NCI-H69 (cell line): ENCODE data around the gene TMED1.
"Not testable (repeated sequence)": the region's sequence is repeated elsewhere in the genome, so short reads cannot be mapped to it uniquely, and the experiment has no call there.

ENCODE experiments used
- DNase-seq: peaks from one replicate; lab custom pipeline; 2025; lab: John Stamatoyannopoulos, UW

Gene TMED1

GRCh38 chr19:10862561-10863106, 26.6 kb upstream of the TMED1 start:
- no peak for DNase-seq

- DNase-seq, result peak; percentile 59
Observed at GRCh38 chr19:10861103-10861651, 25.2 kb upstream of the TMED1 start.

GRCh38 chr19:10858204-10858828, 22.3 kb upstream of the TMED1 start:
- DNase-seq, result peak; percentile 44

GRCh38 chr19:10856899-10857298, 20.9 kb upstream of the TMED1 start:
- DNase-seq, result not testable (repeated sequence)

- peak; percentile 42 for DNase-seq
Observed at GRCh38 chr19:10855879-10856522, 20.0 kb upstream of the TMED1 start.

GRCh38 chr19:10854350-10855089, 18.5 kb upstream of the TMED1 start:
- no peak for DNase-seq

GRCh38 chr19:10852941-10853340, 16.9 kb upstream of the TMED1 start:
- DNase-seq, result no peak

GRCh38 chr19:10852098-10852800, 16.2 kb upstream of the TMED1 start:
- no peak for DNase-seq

GRCh38 chr19:10850631-10851030, 14.6 kb upstream of the TMED1 start:
- no peak for DNase-seq

GRCh38 chr19:10848230-10848856, 12.3 kb upstream of the TMED1 start, which contains the start of gene C19orf38:
C19orf38 (plus strand) TSS chr19:10848415; CDS start chr19:10848509, 94 bp downstream.
- DNase-seq, result no peak

GRCh38 chr19:10846500-10847202, 10.6 kb upstream of the TMED1 start:
- no peak for DNase-seq

- no peak for DNase-seq
Observed at GRCh38 chr19:10842788-10843187, 6.8 kb upstream of the TMED1 start.

GRCh38 chr19:10839114-10840050, 3.4 kb upstream of the TMED1 start:
- DNase-seq, result no peak

GRCh38 chr19:10838377-10838776, 2.4 kb upstream of the TMED1 start:
- no peak for DNase-seq

GRCh38 chr19:10837649-10838048, 1.6 kb upstream of the TMED1 start:
- DNase-seq, result not testable (repeated sequence)

GRCh38 chr19:10836479-10837330, 693 bp upstream of the TMED1 start:
- DNase-seq, result peak; percentile 95

GRCh38 chr19:10835089-10835753, 791 bp downstream of the TMED1 start:
- DNase-seq, result no peak

GRCh38 chr19:10832939-10833296, 3.1 kb downstream of the TMED1 start:
- no peak for DNase-seq
